Keratinocyte (primary cell): ENCODE data around the gene ACSS1.

ENCODE experiments used
- EZH2 ChIP-seq: IDR thresholded peaks from one replicate; pipeline ENCODE4 v1.6.1; 2012; ENCODE audit warnings: inconsistent platforms, mild to moderate bottlenecking, low read length, moderate library complexity
- TF ChIP-seq, protein P1 (sequence below), 3 experiments: IDR thresholded peaks in 1 of 3; conservative IDR thresholded peaks in 1 of 3; optimal IDR thresholded peaks in 1 of 3; 2 replicates in 2 of 3; 3 replicates in 1 of 3; pipeline versions ENCODE3 to v1.5.1; 2011; ENCODE audit warnings: low read length in 3 of 3, mild to moderate bottlenecking in 3 of 3, moderate library complexity in 2 of 3, control low read depth in 1 of 3, inconsistent platforms in 1 of 3; ENCODE audit not compliant: insufficient read depth in 2 of 3; ENCODE audit errors: extremely low read depth in 1 of 3

DNA sequence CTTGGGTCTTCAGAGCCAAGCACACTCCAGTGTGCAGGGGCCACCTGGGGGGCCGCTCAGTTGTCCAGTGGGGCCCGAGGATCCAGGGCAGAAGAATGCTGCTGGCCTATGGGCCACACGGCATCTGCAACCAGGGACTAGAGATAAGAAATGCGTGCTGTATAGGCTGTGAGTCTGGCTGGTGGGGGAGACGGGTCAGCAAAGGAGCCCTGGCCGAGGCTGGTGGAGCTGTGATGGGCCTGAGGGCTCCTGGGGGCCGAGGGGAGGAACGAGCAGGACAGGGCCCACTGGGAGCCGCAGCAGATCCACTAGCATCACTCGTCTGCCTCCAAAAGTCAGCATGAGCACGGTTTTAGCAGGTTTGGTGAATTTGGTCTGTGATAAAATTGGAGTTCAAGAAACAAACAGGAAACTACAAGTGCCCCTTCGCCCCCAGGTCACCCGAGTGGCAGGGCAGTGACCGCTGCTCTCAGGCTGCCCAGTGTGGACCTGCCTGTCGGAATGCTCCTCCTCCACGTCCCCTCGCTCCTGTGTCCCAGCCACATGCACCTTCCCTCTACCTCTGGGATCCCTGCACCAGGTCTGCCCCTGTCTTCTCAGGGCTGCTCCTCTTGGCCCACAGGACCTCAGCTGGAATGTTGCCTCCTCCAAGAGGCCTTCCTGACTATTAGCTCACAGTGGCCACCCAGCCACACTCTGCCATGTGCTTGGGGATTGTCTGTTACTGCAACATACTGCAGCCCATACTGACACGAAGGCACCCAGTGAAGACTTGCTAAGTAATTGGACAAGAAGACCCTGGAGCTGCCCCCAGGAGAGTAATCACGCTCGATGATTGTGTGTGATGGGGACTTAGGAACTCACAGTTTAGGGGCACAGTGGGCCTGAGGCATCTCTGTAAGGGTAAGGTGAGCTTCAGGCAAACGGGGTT lies 10.9 kb downstream of the ACSS1 start:
- TF ChIP-seq, protein P1, sequence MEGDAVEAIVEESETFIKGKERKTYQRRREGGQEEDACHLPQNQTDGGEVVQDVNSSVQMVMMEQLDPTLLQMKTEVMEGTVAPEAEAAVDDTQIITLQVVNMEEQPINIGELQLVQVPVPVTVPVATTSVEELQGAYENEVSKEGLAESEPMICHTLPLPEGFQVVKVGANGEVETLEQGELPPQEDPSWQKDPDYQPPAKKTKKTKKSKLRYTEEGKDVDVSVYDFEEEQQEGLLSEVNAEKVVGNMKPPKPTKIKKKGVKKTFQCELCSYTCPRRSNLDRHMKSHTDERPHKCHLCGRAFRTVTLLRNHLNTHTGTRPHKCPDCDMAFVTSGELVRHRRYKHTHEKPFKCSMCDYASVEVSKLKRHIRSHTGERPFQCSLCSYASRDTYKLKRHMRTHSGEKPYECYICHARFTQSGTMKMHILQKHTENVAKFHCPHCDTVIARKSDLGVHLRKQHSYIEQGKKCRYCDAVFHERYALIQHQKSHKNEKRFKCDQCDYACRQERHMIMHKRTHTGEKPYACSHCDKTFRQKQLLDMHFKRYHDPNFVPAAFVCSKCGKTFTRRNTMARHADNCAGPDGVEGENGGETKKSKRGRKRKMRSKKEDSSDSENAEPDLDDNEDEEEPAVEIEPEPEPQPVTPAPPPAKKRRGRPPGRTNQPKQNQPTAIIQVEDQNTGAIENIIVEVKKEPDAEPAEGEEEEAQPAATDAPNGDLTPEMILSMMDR (optimal IDR thresholded peaks at IDR 0.05 in 1 of 3, IDR thresholded peaks at IDR 0.05 in 1 of 3, conservative IDR thresholded peaks at IDR 0.05 in 1 of 3; ENCODE audit: extremely low read depth in 1 of 3, insufficient read depth in 2 of 3, low read length in 3 of 3): no peak
- TF ChIP-seq EZH2: no peak
